Body of pancreas (tissue), 4 donors: ENCODE measurements around the gene TBC1D12. TPM values are rescaled to one million over a fixed set of nuclear protein-coding genes. Genes with fewer than 3 reads are reported as not detected.

Experiments used
- ATAC-seq: fragments of 150-250 bp; one replicate; pipeline ENCODE4 v1.9.1; 2016
- DNase-seq, 4 donors: peaks; one replicate each; pipeline ENCODE4 v3.0.0-alpha.2; 2019
- H3K27ac ChIP-seq, 4 donors: fragments of 200-600 bp; sonication (generic); 1 replicate in 3 of 4; 2 replicates in 1 of 4; pipeline versions ENCODE4 v1.5.1 to v1.6.1; 2016 to 2019; ENCODE audit warnings: mild to moderate bottlenecking in 1 of 4, mixed read lengths in 1 of 4, moderate library complexity in 1 of 4
- H3K27me3 ChIP-seq, 2 donors: fragments of 200-600 bp; sonication (generic); one replicate each; pipeline ENCODE4 v1.6.0; 2016; ENCODE audit warnings: mild to moderate bottlenecking in 1 of 2
- H3K36me3 ChIP-seq, 2 donors: fragments of 200-600 bp; sonication (generic); replicated peaks in 1 of 2; 2 replicates each; pipeline ENCODE4 v1.5.1; 2016; ENCODE audit warnings: low read depth in 2 of 2; ENCODE audit not compliant: insufficient read depth in 1 of 2
- H3K4me1 ChIP-seq: fragments of 200-600 bp; sonication (generic); one replicate; pipeline ENCODE4 v1.6.0; 2016
- H3K4me3 ChIP-seq, 2 donors: fragments of 200-600 bp; sonication (generic); 1 replicate in 1 of 2; 2 replicates in 1 of 2; pipeline ENCODE4 v1.5.1; 2016 to 2019
- H3K9me3 ChIP-seq, 3 donors: fragments of 200-600 bp; sonication (generic); 1 replicate in 2 of 3; 2 replicates in 1 of 3; pipeline ENCODE4 v1.5.1; 2016
- CTCF ChIP-seq, 7 experiments: fragments of 450-650 bp in 4 of 7; fragments of 200-600 bp in 3 of 7; sonication (generic) in 3 of 7; IDR thresholded peaks; one replicate each; pipeline ENCODE4 v1.5.1; 2016 to 2019; ENCODE audit warnings: antibody characterized with exemption in 7 of 7
- POLR2A ChIP-seq, 3 donors: fragments of 450-650 bp; IDR thresholded peaks; one replicate each; pipeline ENCODE4 v1.6.1; 2016; ENCODE audit warnings: antibody characterized with exemption in 3 of 3, mild to moderate bottlenecking in 2 of 3
- WGBS, 2 donors: methylation state at CpG; one replicate each; pipeline ENCODE4 v1.1.5; 2017; 5-methylcytosine and 5-hydroxymethylcytosine counted together
- intact Hi-C: fragments of 100-400 bp; cut with DNase I; formaldehyde crosslinking; loops from one replicate; pipeline ENCODE4 v1.15.1; 2023
- total RNA-seq, 2 donors: library from RNA; depleted of rRNA; stranded (reverse); fragments of >200 nt; gene quantifications; one replicate each; pipeline ENCODE4 v1.1.0, GENCODE V29; 2016

Gene TBC1D12
- total RNA-seq, 2 donors from 2014 or later: 11.9 to 17.5 TPM

GRCh38 chr10:94428766-94429707, 26.7 kb downstream of the TBC1D12 start:
- ATAC-seq (peak; percentile 42), DNase-seq (no peak)
- WGBS, 2 donors: 87 to 90% methylated on average over 8 of the region's 8 CpGs
- intact Hi-C loops: no loop called here
- H3K36me3 ChIP-seq: no peaks in the 10 kb centered on the region
- TF ChIP-seq POLR2A (IDR thresholded peaks at IDR 0.05) (no peak), CTCF (IDR thresholded peaks at IDR 0.05) (no peak)
- no peaks in the 10 kb centered on the region for H3K9me3 ChIP-seq
- no peak overlapping the region for H3K4me3 ChIP-seq
- H3K27ac ChIP-seq: peak overlapping the region in 2 of 4 donors; percentile 38 to 45
- H3K27me3 ChIP-seq: no peaks in the 10 kb centered on the region
- H3K4me1 ChIP-seq: peaks cover 19% of the 10 kb centered on the region

GRCh38 chr10:94430701-94431100, 28.4 kb downstream of the TBC1D12 start:
- Histone ChIP-seq H3K9me3 (no peaks in the 10 kb centered on the region), H3K36me3 (no peaks in the 10 kb centered on the region), H3K27ac (no peak overlapping the region), H3K4me3 (no peak overlapping the region), H3K4me1 (peaks cover 21% of the 10 kb centered on the region), H3K27me3 (no peaks in the 10 kb centered on the region)
- DNase-seq: no peak
- WGBS, 2 donors: 88 to 89% methylated on average over 1 of the region's 1 CpG
- TF ChIP-seq CTCF (IDR thresholded peaks at IDR 0.05): no peak
- no peak for TF ChIP-seq POLR2A (IDR thresholded peaks at IDR 0.05)
- no peak for ATAC-seq
- intact Hi-C loops: no loop called here

- intact Hi-C loops: no loop called here
- DNase-seq: no peak
- H3K27me3 ChIP-seq: no peaks in the 10 kb centered on the region
- H3K36me3 ChIP-seq: no peaks in the 10 kb centered on the region
- no peak overlapping the region for H3K4me3 ChIP-seq
- ATAC-seq: no peak
- peaks cover 24% of the 10 kb centered on the region for H3K4me1 ChIP-seq
- no peaks in the 10 kb centered on the region for H3K9me3 ChIP-seq
- TF ChIP-seq POLR2A (IDR thresholded peaks at IDR 0.05) (no peak), CTCF (IDR thresholded peaks at IDR 0.05) (no peak)
- H3K27ac ChIP-seq: no peak overlapping the region
These were observed 30.1 kb downstream of the TBC1D12 start for GRCh38 chr10:94432443-94432842.

- TF ChIP-seq POLR2A (IDR thresholded peaks at IDR 0.05) (no peak), CTCF (IDR thresholded peaks at IDR 0.05) (peak in 1 of 7 experiments; percentile 5)
- intact Hi-C loops: no loop called here
- ATAC-seq (no peak), DNase-seq (peak; percentile 20 to 50 (median 24))
- Histone ChIP-seq H3K36me3 (no peaks in the 10 kb centered on the region), H3K27me3 (no peaks in the 10 kb centered on the region), H3K9me3 (no peaks in the 10 kb centered on the region), H3K4me1 (peaks cover 13% of the 10 kb centered on the region), H3K4me3 (no peak overlapping the region), H3K27ac (no peak overlapping the region)
- 14 to 23% methylated on average over 4 of the region's 4 CpGs for WGBS, 2 donors
These were observed 37.0 kb downstream of the TBC1D12 start for GRCh38 chr10:94439275-94439861.
